GM04504 (cell line): Measurements from ENCODE around the gene KLK12.

Experiments
- DNase-seq: peaks from one replicate; pipeline ENCODE4 v3.0.0-alpha.2; 2012; ENCODE audit warnings: low read depth

Gene KLK12

DNA sequence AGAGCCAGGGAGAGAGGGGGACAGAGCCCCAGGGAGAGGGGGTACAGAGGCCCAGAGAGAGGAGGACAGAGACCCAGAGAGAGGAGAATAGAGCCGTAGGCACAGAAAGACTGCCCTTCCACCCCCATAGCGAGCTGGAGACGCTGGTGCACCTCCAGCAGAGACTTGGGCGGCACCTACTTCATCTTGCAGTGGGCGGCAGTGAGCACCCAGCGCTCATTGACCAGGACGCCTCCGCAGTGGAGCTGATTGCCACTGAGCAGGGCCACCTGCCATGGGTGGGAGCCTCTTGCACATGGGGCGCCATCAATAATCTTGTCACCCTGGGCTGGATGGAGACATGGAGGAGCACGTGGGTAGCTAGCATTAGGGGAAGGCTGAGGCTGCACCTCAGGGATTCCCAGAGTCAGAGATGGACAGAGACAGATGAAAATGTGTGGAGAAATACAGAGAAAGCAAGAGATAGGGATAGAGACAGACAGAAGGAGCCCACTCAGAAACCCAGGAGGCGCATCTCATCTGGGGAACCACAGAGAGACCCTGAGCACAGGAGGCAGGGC, 53.1 kb downstream of the KLK12 start:
- DNase-seq: no peak

- DNase-seq: no peak
These were observed 54.6 kb downstream of the KLK12 start for GRCh38 chr19:50980208-50980607.

DNA sequence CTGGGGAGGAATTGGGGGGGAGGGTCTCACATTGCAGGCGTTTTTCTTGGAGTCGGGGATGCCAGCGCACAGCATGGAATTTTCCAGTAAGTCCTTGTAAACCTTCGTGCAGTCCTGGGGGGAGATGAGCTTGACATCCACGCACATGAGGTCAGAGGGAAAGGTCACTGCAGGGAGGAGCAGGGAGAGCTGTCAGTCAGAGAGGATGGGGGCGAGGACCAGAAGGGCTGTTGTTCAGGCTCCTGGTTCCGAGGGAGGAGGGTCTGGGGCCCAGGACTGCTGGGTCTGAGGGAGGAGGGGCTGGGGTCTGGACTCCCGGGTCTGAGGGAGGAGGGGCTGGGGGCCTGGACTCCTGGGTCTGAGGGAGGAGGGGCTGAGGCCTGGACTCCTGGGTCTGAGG, 55.0 kb downstream of the KLK12 start:
- DNase-seq: no peak
